Stimulated activated CD8-positive, alpha-beta memory T cell treated with anti-CD3 and anti-CD28 coated beads, Interleukin-2, amount 100 ng/mL, for 1 hour (primary cell): Measurements from ENCODE around the gene MYO9A.
A peak's percentile ranks its signal among the peaks of the same experiment; 100 is the strongest.
"Not testable (repeated sequence)": the region's sequence is repeated elsewhere in the genome, so short reads cannot be mapped to it uniquely, and the experiment has no call there.

ENCODE experiments used
- DNase-seq, 2 donors: peaks; one replicate each; pipeline ENCODE4 v3.0.0-alpha.2; 2020; ENCODE audit warnings: low read depth in 2 of 2

The MYO9A gene

DNA sequence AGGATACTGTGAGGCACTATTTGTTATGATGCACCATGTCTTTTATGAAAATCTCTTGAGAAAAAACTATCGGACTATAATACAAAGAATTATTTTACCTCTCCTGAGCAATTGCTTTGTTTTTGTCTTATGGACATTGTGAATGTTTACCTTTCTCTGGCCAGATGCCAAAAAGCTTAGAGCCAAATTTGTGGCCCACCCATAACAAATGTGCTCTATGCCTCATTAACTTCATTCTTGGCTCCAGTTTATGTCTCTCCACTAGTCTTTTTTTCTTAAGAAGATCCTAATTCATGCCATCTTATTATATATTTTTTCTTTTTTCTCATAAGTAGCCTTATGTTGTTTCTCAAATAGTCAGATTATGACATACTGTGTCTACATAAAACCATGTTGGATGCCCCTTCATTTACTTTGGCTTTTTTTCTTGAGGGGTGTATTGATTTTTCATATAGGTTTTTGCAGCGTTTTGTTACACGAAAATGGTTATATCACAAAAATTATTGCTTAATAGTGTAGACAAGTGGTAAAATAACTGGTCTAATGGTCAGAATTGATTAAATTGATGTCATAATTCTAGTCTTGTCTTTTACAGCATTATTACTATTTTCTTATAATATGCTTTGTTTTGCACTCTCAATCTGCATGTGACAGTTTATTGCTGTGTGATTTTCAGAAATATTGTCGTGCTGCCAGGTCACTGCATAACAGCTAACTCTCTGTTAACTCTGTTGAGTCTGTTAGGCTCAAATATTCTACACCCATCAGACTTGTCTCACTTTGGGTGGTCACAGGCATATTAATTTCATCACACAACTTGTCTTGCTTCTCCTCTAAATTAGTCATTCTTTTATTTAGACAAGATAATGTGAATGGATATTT is 18.5 kb upstream of the MYO9A start:
- DNase-seq: no peak

DNA sequence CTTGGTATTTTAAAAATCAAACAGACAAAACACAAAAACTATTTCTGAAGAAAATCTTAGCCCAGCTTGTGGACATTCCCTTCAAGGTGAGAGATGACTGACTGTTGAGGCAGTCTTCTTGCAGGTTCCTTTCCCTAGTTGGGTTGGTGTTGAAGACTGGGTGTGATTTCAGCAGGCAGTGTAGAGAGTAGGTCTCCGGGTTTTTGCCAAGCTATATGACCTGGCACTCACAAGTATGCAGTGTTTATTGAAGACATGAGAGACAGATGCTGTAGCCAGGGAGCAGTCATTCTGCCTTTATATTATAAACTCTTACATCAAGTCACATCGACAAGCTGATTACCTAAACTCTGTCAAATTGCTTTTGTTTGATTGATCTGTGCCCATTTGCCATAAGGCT is 17.8 kb upstream of the MYO9A start:
- DNase-seq: no peak

DNA sequence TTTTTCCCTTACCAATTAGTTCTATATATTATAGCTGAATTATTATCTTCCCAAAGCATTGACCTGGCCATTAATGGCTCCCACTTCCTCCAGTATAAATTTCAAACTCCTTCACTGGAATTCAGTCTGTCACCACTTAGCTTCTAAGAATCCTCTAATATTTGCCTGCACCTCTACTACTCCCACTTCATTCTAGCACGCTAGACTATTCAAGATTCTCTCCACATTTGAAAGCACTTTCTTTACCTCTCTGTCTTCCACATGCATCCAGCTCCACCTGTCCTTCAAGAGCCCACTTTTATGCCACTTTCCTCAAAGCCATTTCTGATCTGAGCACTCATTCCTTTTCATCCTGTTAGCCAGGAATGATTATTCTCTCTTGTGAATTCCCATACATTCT is 15.3 kb upstream of the MYO9A start:
- DNase-seq: no peak

DNA sequence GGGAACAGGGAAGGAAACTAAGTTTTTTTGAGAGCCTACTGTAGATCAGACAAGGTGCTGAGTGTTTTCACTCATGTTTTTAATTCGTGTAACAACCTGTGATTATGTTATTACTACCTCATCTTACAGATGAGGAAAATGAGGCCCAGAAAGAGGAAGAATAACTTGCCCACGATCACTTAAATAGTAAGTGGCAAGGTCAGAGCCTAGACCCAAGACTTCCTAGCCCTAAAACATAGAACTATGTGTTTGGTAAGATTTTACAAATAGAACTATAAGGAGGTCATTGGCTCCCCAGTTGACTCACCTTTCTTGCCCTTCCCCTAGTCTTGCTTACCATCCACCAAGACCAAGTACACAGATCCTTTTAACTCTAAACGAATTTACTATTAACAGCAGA is 14.0 kb upstream of the MYO9A start:
- DNase-seq: no peak

DNA sequence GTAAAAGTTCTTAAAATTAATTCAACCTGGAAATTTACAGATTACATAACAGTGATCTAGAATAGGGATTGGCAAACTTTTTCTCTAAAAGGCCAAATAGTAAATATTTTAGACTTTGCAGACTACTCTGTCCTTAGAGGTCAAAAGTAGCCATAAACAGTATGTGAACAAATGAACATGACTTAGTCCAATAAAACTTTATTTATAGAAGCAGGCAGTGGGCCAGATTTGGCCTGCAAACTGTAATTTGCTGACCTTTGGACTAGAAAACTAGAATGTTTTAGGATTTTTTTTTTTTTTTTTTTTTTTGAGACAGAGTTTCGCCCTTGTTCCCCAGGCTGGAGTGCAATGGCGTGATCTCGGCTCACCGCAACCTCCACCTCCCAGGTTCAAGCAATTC is 12.3 kb upstream of the MYO9A start:
- DNase-seq: no peak

DNA sequence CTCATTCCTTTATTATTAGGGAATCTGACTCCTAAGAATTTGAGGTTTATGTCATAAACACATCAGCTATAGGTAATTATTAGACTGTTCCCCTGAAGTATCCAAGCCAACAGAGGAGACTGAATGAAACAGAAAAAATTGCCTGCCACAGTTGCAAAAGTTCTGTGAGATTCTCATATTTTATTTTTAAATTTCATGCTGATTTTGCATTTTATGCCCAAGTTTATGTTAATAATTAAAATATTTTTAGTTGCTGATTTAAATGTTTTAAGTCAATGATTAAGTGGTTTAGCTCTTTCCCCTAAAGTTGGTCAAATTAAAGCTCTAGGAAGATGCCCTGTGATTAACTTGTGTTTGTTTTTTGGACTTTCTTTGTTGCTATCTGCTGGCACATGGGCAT is 10.4 kb upstream of the MYO9A start:
- DNase-seq: no peak

DNA sequence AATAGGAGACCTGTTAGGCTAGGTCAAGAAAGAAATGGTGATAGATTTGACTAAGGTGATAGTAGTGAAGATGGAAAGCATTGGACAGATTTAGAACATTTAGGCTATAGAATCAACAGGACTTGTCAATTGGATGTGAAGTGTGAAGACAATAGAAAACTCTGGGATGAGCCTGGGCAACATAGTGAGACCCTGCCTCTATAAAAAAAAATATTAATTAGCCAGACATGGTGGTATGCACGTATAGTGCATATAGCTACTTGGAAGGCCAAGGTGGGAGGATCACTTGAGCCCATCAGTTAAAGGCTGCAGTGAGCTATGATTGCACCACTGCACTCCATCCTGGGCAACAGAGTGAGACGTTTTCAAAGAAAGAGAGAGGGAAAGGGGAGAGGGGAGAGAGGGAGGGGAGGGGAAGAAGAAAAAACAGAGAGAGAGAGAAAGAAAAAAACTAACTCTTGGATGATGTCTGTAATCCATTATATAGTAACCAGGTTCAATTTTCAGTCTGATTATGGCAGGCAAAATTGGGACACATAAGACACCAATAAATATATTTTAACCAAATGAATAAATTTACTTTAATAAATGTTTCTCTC is 9.9 kb upstream of the MYO9A start:
- no peak for DNase-seq

DNA sequence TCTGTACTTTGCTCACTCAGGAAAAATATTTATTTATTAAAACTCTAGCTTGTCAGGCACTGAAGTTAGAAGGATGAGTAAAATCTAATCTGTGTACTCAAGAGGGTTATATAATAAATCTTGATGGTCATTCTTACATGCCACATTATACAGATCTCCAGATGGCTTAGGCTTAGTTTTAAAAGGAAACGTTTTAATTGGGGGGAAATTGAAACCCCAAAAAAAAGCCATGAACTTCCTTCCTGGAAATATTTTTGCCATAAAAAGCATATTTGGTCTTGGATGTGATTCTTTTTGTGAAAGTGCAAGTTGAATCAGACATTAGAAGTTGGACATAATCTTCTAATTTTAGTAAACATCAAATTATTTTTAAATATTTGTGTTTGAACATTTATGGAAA is 6.3 kb upstream of the MYO9A start:
- no peak for DNase-seq

DNA sequence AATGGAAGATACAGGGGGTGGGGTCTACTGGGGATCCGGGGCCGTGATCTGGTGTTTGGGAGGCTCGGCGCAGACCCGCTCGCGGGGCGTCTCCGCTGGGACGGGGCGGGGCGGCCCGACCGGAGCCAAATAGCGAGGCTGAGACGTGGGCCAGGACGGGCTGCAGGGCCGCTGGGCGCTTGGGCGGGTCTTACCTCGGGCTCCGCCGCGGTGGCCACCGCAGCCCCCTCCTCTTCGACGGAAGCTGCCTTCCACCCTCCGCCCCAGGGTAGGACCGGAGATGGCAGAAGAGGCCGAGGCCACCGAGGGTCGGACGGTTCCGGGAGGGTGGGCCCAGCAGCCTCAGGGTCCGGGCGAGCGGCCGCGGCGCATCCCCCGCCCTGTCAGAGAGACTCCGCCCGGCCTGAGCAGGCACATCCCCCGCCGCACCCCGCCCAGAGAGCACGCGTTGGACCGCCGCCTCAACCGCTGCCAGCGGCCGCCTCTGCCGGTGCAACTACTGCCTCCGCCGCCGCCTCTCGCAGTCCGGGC is 399 bp downstream of the MYO9A start:
- DNase-seq: peak; percentile 35 to 39

DNA sequence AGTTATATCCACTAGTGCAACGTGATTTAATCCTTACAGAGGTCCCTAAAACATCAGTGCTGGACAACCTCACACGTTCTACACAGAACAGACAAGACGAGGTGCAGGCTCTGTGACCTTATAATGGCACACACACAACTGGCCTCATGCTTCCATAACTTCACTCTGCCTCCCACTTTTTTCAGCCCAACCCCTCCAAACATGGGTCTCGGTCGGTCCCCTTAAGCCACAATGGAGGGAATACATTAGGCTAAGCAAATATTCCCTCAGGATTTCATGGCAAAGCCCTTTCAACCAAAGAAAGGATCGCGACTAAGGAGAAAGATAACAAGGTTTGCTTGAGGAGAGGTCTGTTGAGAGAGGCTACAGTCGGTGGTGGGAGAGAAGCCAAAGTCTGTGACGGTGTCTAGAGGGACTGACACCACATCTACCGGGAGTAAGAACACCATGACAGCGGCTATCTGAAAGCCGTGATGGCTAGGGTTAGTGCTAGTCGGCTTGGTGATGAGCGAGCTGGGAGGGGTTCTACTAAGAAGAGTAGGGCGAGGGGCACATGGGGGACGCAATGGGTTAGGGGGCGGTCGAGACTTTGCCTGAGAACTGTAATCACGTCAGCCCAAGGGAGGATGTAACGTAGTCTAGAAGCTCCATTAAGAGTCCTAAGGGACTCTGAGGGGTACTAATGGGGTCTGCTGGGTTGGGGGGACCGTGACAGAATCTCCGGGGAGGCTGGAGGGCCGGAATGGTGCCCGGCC is 1.0 kb downstream of the MYO9A start:
- DNase-seq: peak in 1 of 2 donors; percentile 0

DNA sequence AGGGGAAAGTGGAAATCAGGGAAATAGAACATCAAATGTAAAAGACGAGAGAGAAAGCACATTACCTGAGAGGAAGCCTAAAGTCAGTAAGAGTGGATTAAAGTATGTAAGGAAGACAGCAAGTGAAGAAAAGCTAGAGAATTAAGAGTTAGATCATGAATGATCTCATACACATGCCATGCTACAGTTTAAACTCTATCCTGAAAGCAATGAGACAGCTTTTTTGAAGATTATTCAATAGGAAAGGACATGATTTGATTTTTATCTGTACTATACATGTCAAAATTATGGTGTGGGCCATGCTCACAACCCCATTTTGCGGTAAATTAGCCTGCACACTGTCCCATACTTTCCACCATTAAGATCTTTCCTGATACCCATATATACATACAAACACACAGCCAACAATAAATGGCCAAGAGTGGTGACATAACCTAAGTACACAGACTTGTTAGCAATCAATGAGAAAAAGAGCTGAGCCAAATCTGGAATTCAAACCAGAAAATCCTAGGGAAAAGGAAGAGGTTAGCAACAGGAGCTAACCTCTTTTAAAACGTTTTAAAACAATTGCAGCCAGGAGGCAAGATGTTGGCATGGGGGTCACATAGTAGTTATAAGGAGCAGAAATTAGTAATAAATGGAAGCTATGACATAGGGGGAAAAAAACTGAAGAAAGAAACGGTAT is 4.5 kb downstream of the MYO9A start:
- DNase-seq: no peak

DNA sequence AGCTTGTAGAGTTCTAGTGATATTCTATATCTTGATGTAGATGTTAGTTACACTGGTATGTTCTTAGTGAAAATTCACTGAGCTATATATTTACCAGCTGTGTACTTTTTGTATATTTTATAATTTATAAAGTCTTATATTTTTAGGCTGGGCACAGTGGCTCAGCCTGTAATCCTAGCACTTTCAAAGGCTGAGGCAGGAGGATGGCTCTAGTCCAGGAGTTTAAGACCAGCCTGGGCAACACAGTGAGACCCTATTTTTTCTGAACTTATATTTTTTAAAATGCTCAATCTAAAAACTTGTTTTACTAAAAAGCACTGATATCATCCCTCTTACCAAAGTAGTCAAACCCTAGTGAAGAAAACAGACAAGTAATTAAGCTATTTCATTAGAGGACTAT is 5.1 kb downstream of the MYO9A start:
- no peak for DNase-seq

DNA sequence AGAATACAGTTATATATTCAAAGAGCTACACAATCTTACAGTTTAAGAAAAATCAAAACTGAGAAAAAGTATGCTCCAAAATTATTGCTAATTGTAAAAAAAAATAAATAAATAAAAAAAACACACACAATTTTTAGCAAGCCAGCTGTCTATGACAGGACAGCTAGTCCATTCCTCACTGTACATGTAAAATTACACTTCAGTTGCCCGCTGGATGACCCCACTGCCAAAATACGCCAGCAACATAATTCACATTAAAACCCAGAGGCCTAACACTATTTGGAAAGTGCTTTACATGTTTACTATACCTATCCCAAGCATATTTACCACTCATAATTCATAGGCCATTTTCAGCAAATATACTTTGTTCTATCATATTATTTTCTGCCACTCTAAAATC is 5.8 kb downstream of the MYO9A start:
- no peak for DNase-seq

DNA sequence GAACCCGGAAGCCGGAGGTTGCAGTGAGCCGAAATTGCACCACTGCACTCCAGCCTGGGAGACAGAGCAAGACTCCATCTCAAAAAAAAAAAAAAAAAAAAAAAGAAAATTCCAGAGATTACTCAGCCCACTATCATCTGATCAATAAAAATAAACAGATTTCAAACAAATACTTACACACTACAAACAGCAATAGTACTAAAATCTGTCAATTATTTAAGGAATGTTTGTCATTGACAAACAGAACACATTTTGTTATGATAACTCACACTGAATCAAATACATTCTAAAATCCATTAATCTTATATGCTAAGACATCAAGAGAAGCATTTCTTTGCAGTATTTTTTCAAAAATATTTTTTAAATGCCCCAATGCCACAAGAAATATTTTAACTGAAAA is 7.6 kb downstream of the MYO9A start:
- no peak for DNase-seq

DNA sequence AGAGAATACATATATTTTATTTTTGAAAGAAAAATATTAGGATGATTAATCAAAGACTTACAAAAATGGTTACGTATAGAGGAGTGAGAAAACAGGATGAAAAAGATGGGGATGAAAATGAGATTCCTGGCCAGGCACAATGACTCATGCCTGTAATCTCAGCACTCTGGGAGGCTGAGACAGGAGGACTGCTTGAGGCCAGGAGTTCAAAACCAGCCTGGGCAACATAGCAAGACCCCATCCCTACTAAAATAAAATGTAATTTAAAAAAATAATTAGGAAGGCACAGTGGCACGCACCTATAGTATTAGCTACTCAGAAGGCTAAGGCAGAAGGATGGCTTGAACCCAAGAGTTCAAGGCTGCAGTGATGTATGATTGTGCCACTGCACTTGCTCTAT is 11.9 kb downstream of the MYO9A start:
- DNase-seq: no peak

DNA sequence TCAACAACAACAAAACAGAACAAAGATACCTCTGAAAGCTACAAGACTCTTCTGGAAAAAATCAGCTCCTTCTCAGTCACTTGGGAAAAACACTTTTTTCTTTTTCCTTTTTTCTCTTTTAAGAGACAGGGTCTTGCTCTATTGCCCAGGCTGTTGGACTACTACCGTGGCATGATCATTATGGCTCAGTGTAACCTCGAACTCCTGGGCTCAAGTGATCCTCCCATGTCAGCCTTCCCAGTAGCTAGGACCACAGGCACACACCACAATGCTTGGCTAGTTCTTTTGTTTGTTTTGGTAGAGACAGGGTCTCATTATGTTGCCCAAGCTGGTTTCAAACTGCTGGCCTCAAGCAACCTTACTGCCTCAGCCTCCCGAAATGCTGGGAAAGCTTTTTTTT is 12.8 kb downstream of the MYO9A start:
- DNase-seq: no peak

DNA sequence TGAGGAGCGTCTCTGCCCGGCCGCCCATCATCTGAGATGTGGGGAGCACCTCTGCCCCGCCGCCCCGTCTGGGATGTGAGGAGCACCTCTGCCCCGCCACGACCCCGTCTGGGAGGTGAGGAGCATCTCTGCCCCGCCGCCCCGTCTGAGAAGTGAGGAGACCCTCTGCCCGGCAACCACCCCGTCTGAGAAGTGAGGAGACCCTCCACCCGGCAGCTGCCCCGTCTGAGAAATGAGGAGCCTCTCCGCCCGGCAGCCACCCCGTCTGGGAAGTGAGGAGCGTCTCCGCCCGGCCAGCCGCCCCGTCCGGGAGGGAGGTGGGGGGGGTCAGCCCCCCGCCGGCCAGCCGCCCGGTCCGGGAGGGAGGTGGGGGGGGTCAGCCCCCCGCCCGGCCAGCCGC is 17.4 kb downstream of the MYO9A start:
- DNase-seq: not testable (repeated sequence)

DNA sequence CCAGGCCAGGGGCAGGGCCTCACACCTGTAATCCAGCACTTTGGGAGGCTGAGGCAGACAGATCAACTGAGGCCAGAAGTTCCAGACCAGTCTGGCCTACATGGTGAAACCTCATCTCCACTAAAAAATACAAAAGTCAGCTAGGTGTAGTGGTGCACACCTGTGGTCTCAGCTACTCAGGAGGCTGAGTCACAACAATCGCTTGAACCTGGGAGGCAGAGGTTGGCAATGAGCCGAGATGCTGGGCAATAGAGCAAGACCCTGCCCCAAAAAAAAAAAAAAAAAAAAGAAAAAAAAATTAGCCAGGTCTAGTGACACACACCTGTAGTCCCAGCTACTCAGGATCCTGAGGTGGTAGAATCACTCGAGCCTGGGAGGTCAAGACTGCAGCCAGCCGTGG is 18.8 kb downstream of the MYO9A start:
- no peak for DNase-seq

DNA sequence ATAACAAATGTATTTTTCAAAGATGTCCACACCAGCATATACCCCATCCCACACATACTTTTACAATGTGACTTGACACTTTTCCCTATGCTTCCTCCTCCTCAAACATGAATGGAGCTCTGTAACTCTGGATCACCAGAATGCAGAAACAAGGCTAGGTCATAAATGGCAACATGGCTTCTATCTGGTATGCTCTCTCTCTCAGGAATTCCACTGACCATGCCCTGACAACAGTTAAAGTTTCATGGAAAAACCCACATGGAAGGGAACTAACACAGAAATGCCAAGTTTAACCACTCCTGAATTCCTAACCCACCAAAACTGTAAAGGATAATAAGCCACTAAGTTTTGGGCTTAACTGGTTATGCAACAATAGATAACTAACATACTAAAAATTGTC is 19.9 kb downstream of the MYO9A start:
- DNase-seq: no peak

DNA sequence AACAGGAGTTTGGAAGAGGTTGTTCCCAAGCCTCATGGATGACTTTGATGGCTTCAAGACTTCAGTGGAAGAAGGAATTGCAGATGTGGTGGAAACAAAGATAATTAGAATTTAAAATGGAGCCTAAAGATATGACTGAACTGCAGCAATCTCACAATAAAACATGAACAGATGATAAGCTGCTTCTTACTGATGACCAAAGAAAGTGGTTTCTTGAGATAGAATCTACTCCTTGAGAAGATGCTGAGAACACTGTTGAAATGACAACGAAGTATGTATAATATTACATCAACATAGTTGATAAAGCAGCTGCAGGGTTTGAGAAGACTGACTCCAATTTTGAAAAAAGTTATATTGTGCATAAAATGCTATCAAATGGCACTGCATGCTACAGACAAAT is 21.2 kb downstream of the MYO9A start:
- no peak for DNase-seq

DNA sequence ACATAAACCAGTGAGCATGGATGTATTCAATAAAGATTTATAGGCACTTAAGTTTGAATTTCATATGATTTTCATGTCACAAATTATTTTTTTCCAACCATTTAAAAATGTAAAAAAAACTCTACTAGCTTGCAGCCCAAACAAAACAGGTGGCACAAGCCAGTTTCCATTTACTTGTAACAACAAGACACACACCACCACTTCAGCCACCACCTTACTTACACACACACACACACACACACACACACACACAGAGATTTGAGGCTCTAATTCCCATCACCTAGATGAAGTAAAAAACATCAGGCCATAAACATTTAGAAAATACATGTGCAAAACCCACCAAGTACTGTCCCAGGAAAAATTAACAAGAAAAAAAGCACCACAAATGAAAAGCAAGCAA is 25.3 kb downstream of the MYO9A start:
- DNase-seq: no peak

DNA sequence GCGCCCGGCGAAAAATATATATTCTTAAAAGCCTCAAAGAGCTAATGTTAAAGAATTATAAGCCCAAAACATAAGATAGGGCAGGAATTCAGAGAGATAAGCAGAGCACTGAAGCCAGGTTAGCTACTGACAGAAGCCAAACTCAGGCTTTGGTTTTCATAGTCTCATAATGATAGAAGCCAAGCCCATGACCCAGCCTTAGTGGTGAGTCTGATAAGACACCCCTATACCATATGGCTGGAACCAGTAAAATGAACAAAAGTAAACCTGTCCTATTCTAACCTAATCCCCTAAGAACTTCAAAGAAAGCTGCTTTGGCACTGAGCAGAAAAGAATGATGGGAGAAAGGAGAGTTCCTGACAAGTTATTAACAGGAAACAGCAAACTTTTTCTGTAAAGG is 25.9 kb downstream of the MYO9A start:
- DNase-seq: no peak
